ENCODE measurements around the gene FNTB. TPM values are rescaled to one million over a fixed set of nuclear protein-coding genes. Genes with fewer than 3 reads are reported as not detected.

FNTB gene
- total RNA-seq, 1 experiment from 2014 or later, result 27.4 TPM

- DNase-seq (ENCODE audit: low read depth, low spot score), result no peak
Observed at GRCh38 chr14:65062096-65063075, 75.7 kb downstream of the FNTB start.

GRCh38 chr14:65065719-65066118, 79.0 kb downstream of the FNTB start:
- no peak for DNase-seq (ENCODE audit: low read depth, low spot score)
- in situ Hi-C loops (cut with HindIII; ENCODE audit: low pct_unique_long_range_greater_than_20kb, low sequenced_read_pairs), result no loop called here

More at GRCh38 chr14:65062096-65063075, 75.7 kb downstream of the FNTB start:
- in situ Hi-C loops (cut with HindIII; ENCODE audit: low pct_unique_long_range_greater_than_20kb, low sequenced_read_pairs), result no loop called here

DNA sequence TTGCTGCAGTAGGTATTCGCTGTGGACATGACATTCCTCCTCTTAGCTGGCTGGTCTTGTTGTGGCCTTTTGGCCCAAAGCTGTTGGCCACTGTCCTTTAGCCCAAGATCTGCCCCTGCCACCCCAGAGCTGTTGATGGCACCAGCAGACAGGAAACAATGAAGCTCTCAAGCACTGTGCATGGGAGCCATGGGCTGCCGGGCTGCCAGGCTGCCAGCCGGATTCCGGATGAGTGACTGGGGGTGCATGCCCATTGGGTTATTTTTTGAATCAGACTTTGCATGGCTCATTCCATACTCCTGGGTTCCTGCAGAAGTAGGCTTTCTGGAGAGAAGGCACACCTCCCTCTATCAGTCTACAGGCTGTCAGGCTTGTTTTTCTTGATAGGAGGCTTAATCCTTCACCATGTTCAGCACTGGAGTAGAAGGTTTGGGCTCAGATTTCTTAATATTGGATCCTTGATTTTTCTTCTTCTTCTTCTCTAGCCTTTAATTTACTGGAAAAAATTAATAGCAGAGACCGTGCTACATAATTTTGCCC, 83.2 kb downstream of the FNTB start:
- DNase-seq (ENCODE audit: low read depth, low spot score), result no peak
- in situ Hi-C loops (cut with HindIII; ENCODE audit: low pct_unique_long_range_greater_than_20kb, low sequenced_read_pairs), result no loop called here

GRCh38 chr14:65070471-65070976, 83.8 kb downstream of the FNTB start:
- in situ Hi-C loops (cut with HindIII; ENCODE audit: low pct_unique_long_range_greater_than_20kb, low sequenced_read_pairs), result no loop called here
- DNase-seq (ENCODE audit: low read depth, low spot score), result no peak

GRCh38 chr14:65071544-65071943, 84.8 kb downstream of the FNTB start:
- in situ Hi-C loops (cut with HindIII; ENCODE audit: low pct_unique_long_range_greater_than_20kb, low sequenced_read_pairs), result no loop called here
- DNase-seq (ENCODE audit: low read depth, low spot score), result no peak

- no peak for DNase-seq (ENCODE audit: low read depth, low spot score)
- in situ Hi-C loops (cut with HindIII; ENCODE audit: low pct_unique_long_range_greater_than_20kb, low sequenced_read_pairs), result no loop called here
Observed at GRCh38 chr14:65072256-65072655, 85.6 kb downstream of the FNTB start.

DNA sequence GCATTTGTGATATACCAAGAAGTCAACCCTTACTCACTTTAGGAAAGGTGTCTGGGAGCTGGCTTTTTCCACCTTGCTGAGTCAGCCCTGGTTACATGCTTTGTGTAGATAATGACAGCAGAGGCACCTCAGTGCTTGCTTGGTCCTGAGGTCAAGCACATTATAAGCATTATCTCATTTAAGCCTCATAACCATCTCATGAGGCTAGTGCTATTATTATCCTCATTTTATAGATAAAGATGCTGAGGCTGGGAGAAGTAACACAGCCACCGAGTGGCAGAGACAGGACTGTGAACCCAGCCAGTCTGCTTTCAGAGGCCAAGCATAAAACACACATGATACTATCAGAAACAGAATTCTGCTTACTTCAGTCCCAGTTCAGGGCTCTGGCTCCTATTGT, 86.2 kb downstream of the FNTB start:
- in situ Hi-C loops (cut with HindIII; ENCODE audit: low pct_unique_long_range_greater_than_20kb, low sequenced_read_pairs), result no loop called here
- DNase-seq (ENCODE audit: low read depth, low spot score), result no peak

DNA sequence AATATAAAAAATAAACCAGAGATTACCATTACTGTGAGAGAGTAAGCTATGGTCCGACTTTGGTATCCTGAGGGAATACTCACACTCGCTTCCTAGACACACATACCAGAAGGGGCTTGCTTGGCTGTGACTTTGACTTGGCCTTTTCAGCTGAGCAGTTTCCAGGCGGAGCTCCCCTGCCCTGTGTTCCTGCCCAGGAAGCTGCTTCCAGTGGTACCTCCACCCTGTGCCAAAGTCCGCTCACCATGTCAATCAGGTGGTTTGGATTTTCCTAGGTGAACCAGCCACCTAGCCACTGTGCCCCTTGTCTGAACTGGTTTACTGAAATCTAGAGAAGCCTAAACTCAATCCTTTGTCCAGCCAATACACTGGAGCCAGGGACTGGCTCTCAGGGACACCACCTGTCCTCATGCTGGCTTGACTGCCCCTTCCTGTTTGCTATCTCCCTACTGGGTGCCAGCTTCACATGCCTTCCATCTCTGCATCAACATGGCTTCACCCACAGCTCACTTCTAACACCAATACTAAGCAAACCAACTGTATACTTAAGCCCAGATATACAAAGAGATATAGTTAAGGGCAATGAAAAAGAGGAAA, 87.0 kb downstream of the FNTB start:
- in situ Hi-C loops (cut with HindIII; ENCODE audit: low pct_unique_long_range_greater_than_20kb, low sequenced_read_pairs), result no loop called here
- no peak for DNase-seq (ENCODE audit: low read depth, low spot score)

DNA sequence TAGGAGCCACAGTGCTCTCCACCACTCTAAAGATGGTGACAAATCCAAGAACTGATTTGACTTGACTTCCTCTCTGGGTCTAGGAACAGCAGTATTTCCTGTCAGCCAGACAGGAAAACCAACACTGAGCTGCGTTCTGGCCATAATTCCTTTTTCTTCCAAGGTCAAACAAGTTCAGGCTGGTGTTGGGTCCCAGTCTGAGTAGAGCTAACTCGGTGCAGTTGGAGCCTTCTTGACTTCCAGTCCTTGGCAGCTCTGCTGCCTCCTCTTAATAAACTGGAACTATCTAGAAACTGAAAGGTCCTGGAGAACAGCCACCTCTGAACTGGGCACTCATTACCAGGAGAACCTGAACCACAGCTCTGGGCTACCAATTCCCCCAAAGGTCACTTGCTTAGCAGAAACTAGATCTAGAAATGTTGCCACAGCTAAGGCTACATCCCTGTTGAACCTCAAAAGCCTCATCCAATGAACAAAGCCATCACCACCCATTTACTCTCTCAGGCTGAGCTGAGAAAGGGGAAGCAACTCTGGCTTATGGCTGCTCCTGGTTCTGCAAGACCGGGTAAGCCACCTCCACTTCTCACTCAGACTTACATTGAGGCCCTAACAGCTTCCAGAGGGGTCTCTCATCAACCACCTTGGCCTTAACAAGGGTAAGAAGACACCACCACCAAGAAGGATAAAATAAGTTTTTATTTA, 87.9 kb downstream of the FNTB start:
- in situ Hi-C loops (cut with HindIII; ENCODE audit: low pct_unique_long_range_greater_than_20kb, low sequenced_read_pairs), result no loop called here

GRCh38 chr14:65075628-65076325, 89.1 kb downstream of the FNTB start:
- no peak for DNase-seq (ENCODE audit: low read depth, low spot score)
- in situ Hi-C loops (cut with HindIII; ENCODE audit: low pct_unique_long_range_greater_than_20kb, low sequenced_read_pairs), result no loop called here

More for the DNA sequence above, 87.9 kb downstream of the FNTB start:
- no peak for DNase-seq (ENCODE audit: low read depth, low spot score)

GRCh38 chr14:65077318-65077717, 90.6 kb downstream of the FNTB start:
- in situ Hi-C loops (cut with HindIII; ENCODE audit: low pct_unique_long_range_greater_than_20kb, low sequenced_read_pairs), result no loop called here
- no peak for DNase-seq (ENCODE audit: low read depth, low spot score)

DNA sequence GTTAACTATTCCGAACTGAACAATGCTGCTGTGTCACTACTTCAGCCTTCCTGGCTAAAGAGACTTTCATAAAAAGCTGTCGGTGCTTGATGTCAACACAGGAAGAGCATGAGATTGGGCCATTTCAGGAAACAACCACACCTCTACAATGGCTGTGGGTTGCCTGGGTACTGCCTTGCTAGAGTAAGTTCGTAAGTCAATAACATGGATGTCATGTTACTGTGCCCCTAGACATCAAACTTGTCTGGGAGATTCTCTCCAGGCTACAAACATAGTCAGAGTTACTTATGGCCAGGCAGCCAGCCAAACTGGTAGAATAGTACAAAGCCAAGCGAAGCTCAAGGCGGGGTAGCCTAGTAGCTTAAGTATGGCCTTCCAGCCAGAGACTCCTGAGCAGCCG, 92.5 kb downstream of the FNTB start:
- in situ Hi-C loops (cut with HindIII; ENCODE audit: low pct_unique_long_range_greater_than_20kb, low sequenced_read_pairs), result no loop called here

DNA sequence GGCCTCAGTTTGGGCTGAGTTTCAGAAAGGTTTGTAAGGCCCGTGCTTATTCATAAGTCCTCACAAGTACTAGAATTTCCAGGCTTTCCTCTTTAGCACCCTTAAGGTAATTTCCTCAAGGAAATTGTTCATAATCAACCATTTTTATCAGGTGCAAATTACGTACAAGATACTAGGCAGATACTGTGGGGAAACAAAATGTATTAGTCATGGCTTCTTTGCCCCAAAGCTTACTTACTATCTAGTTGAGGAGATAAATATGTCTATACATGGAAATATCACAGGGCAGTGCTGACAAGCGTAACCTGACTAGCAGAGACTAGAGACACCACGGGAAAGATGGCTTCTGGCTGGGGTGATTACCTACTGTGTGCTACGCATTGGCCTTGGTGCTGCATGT, 93.1 kb downstream of the FNTB start:
- in situ Hi-C loops (cut with HindIII; ENCODE audit: low pct_unique_long_range_greater_than_20kb, low sequenced_read_pairs), result no loop called here
- DNase-seq (ENCODE audit: low read depth, low spot score), result no peak

More for the DNA sequence above, 92.5 kb downstream of the FNTB start:
- DNase-seq (ENCODE audit: low read depth, low spot score), result no peak

DNA sequence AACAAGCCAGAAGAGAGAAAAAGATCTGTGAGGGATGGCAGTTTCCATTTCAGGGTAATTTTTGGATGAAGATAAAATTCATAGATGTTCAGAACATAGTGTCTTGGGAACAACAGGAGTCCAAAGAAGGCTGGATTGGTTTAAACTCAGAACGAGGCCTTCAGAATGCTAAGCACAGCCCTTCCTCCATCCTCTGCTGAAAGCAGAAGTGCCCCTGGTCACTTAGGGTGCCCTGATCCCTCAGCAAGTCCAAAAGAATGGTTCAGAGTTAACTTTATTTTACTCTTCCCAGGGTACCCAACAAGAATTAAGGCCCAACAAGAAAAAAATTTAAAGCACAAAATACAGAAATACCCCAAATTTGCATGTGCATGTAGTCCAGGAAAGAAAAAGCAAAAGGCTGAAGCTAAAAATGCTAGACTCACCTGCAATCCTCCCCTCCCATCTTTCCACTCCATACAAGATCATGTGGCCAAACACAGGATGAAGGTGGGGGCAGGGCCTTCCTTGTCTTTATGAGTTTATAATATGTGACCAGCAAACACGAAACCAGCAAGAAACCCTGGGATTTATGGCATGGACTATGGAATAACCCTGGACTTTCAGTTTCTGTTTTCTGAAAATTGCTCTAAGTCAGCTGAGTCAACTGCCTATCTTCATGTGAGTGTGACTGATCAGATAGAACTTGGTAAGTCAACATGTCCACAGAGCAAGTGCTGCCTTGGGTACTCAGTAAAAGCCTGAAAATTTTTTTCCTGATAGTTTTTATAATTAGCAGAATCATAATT, 94.5 kb downstream of the FNTB start:
- in situ Hi-C loops (cut with HindIII; ENCODE audit: low pct_unique_long_range_greater_than_20kb, low sequenced_read_pairs), result no loop called here
- no peak for DNase-seq (ENCODE audit: low read depth, low spot score)

DNA sequence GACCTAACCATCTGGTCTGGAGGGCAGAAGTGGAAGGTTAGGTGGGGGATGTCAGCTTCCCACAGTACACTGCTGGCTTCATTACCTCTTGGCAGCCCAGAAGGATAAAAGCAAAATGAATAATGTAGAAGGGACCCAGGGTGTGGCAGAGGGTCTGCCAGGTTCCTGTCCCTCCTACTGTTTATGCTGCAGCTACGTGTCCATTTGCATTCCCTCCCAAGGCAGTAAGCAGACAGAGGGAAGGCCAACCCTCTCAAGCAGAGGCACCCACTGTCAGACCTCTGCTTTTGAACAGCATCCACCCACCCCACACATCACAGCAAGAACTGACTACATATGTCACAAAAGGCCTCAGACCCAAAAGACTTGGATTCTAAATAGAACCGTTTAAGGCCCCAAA, 96.2 kb downstream of the FNTB start:
- in situ Hi-C loops (cut with HindIII; ENCODE audit: low pct_unique_long_range_greater_than_20kb, low sequenced_read_pairs), result no loop called here

GRCh38 chr14:65084554-65085505, 98.1 kb downstream of the FNTB start:
- in situ Hi-C loops (cut with HindIII; ENCODE audit: low pct_unique_long_range_greater_than_20kb, low sequenced_read_pairs), result no loop called here
- DNase-seq (ENCODE audit: low read depth, low spot score), result no peak

More for the DNA sequence above, 96.2 kb downstream of the FNTB start:
- DNase-seq (ENCODE audit: low read depth, low spot score), result no peak
